CD4-positive, alpha-beta T cell treated with Interleukin-17A for 4 hours (primary cell): ENCODE data around the gene SNTA1.
A peak's percentile ranks its signal among the peaks of the same experiment; 100 is the strongest.
"Not testable (repeated sequence)": the region's sequence is repeated elsewhere in the genome, so short reads cannot be mapped to it uniquely, and the experiment has no call there.

Experiments
- DNase-seq: peaks from one replicate; pipeline ENCODE4 v3.0.0-alpha.2; 2020; ENCODE audit warnings: mixed read lengths

SNTA1 gene

DNA sequence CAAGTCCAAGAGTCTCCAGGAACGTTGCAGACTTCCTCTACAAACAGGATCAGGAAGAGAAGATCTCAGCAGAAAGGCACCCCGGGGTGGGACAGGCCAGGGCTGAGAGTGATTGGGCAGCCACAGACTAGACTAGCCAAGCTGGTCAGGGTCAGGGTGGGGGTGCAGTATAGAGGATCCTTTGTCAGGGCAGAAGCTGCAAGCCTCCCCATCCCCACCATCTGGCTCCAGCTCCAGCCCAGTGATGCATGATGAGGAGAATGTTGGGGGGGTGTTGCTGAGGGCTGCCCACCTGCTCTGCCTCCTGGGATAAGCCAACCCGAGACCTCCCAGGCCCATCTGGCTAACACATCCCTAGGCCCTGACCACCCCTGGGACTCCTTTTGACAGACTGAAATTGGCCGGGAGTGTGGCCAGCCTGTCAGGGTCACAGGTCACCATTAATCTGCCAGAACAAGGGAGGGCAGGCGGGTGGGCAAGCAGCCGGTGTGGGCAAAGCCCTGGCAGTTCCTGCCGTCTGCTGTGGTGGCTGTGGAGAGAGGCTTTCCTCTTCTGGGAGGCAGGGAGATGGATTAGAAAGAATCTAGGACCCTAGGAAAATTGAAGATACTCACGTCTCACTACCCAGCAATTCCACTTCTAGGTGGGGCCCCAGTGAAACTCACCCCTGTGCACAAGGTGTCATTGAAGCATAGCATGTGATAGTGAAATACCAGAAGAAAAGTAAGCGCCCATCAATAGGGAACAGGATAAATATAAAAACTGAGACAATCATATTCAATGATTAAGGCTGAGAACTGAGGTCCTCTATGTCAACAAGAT, 22.1 kb upstream of the SNTA1 start:
- DNase-seq, result no peak

DNA sequence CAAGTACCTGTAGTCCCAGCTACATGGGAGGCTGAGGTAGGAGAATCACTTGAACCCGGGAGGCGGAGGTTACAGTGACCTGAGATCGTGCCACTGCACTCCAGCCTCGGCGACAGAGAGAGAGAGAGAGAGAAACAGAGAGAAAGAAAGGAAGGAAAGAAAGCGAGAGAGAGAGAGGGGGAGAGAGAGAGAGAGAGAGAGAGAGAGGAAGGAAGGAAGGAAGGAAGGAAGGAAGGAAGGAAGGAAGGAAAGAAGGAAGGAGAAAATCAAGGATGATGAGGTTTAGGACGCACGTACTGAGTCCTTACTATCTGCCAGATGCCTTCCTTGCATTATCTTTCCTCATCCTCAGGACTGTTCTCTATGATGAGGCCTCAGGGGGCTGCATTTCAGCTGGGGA, 21.2 kb upstream of the SNTA1 start:
- not testable (repeated sequence) for DNase-seq

DNA sequence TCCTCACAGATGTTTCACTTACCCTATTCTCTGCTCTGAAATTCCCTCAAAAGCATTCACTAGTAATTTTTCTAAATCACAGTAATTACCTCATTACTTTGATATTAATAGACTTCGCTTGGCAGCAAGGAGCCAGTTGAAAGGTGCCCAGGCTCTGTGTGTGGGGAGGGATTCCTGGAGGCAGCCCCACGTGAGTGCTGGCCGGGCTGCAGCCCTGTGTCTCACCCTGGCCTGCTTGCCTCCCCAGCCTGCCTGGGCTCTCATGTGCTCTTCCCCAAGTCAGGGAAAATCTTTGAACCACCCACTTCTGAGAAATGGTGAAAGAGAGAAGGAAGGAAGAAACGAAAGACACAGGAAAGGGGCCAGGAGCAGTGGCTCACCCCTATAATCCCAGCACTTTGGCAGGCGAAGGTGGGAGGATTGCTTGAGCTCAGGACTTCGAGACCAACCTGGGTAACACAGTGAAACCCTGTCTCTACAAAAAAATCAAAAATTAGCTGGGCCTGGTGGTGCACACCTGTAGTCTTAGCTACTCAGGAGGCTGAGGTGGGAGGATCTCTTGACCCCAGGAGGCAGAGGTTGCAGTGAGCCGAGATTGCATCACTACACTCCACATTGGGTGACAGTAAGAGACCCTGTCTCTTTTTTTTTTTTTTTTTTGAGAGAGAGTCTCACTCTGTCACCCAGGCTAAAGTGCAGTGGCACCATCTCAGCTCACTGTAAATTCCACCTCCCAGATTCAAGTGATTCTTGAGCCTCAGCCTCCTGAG, 20.0 kb upstream of the SNTA1 start:
- no peak for DNase-seq

DNA sequence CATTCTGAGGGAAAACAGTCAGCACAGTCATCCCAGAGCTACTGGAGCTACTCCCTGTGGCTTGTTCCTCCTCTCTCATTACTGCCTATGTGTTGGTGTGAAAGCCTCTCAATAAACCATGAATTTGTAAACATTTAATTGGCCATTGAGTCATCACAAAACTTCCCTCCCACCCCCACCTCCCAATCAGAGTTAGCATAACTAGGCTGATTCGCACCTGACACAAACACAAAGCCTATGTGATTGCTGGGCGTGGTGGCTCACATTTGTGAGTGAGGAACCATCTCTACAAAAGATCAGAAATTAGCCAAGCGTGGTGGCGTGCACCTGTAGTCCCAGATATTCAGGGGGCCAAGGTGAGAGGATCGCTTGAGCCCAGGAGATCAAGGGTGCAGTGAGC, 17.1 kb upstream of the SNTA1 start:
- no peak for DNase-seq

DNA sequence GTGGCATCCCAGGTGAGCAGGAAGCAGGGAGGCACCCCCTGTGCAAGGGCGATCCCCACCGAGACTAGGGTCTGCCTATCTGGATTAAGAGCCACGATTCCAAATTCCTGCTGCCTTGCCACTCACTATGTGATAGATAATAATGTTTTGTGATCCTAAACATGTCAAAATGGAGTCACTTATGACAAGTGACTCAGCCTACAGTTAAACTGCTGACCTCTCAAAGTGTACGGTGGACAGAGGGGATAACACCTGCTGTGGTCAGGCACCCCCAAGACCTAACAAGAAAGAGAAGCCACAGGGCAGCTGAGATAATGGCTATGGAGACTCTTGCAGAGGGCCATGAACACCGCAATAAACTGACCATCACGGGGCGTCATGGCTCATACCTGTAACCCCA, 16.0 kb upstream of the SNTA1 start:
- no peak for DNase-seq

DNA sequence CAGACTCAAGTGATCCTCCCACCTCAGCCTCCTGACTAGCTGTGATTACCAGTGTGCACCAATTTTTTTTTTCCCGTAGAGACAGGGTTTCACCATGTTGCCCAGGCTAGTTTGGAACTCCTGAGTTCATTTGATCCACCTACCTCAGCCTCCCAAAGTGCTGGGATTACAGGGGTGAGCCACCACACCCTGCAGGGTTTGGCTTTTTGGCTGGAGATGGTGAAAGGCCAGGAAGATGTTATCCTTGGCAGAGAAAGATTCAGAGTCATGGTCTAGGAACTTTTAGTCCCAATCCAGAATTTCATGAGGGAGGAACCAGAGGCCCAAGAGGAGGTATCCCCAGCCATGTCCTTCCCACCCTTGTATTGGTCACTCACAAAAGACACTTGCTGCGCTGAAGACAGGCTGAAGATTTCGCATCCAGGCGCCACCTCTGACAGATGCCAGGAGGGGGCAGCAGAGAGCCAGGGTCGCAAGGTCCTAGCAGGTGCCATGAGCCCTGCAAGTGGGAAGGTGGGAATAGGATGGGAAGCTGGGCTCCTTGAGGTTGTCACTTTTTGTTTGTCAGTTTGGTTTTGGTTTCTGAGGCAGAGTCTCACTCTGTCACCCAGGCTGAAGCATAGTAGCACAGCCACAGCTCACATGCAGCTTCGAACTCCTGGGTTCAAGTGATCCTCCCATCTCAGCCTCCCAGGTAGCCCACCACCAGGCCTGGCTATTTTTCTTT, 13.5 kb upstream of the SNTA1 start:
- DNase-seq, result peak; percentile 90

DNA sequence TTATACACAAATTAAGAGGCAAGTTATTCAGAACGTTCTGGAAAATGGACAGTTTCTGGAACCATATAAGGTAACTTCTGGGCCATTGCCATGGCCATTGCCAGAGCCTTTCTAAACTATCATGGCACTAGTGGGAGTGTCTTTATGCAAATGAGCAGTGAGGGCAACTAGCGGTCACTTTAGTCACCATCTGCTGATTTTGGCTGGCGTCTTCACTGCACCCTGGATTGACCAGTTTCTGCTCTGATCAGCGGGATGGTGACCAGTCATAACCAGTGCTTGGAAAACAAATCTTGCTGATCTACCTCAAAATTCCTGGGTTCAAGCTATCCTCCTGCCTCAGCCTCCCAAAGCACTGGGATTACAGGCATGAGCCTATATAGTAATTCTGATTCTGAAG, 7.3 kb upstream of the SNTA1 start:
- no peak for DNase-seq

DNA sequence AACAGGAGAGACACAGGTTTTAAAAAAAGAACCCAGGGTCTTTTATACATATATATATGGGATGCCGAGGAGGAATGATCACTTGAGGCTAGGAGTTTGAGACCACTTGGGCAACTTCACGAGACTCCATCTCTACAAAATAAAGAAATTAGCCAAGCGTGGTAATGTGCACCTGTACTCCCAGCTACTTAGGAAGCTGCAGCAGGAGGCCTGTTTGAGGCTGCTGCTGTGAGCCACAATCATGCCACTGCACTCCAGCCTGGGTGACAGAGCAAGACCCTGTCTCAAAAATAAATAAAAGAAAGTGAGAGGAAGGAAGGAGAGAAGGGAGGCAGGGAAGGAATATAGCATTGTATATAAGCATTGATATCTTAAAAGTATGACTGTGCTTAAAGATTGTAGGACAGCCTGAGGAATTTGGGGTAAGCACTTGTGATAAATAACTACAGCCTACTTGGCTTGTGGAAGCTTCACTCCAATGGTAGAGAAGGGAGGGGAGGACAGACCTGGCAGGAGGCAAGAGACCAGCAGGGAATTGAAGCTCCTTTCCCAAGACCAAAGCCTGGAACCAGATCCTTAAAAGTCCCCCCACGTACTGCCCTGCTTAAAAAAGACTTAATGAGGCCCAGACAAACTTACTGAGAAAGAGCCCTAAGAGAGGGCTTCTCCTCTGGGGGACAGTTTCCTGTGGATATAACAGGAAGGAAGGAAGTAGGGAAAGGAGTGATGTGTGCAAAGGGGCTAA, 2.5 kb upstream of the SNTA1 start:
- DNase-seq, result no peak

DNA sequence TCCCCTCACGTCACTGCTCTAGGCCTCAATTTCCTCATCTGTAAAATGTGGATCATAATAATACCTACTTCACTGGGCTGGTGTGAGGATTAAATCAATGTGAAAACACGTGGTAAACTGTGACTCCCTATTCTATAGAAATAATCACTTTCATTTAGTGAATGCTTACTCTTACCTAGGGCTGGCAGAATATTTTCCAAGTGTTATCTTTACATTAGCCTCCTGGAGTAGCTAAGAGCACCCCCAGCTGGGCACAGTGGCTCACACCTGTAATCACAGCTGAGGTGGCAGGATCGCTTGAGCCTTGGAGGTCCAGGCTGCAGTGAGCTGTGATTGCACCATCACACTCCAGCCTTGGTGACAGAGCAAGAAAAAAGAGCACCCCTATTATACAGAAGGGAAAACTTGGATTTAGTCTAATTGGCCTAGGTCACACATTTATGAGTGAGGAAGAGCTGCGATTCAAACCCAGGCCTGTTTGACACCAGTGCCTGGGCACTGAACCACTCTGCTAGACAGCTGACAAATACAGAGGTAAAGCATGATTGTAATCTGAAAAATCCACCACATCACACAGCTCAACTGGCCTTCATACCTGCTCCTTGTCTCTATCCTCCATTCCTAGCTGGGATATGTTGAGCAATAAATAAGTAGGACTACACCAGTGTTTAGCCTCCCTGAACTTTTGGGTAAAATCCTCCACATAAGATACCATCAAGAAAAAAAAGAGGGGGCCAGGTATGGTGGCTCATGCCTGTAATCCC, 1.4 kb upstream of the SNTA1 start:
- peak; percentile 55 for DNase-seq

DNA sequence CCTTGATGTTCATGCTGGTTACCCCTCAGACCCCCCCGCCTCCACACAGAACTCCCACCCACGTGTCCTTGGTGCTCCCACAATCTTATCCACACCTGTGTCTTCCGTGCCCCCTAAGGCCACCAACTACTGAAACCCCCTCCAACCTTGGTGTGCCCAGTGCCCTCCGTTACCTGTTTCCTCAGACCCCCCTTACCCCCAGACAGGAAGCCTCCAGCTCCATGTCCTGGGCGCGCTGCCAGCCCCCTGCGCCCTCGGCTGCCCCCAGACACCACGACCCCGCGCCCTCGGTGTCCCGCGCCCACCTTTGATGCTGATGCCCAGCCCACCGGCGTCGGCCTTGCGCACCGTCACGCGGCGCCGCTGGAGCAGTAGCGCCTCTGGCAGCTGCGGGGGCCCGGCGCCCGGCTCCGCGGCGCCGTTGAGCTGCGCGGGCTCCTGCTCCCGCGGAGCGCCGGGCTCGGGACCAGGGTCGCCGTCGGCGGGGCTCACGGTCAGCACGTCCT, 504 bp downstream of the SNTA1 start:
- peak; percentile 50 for DNase-seq

DNA sequence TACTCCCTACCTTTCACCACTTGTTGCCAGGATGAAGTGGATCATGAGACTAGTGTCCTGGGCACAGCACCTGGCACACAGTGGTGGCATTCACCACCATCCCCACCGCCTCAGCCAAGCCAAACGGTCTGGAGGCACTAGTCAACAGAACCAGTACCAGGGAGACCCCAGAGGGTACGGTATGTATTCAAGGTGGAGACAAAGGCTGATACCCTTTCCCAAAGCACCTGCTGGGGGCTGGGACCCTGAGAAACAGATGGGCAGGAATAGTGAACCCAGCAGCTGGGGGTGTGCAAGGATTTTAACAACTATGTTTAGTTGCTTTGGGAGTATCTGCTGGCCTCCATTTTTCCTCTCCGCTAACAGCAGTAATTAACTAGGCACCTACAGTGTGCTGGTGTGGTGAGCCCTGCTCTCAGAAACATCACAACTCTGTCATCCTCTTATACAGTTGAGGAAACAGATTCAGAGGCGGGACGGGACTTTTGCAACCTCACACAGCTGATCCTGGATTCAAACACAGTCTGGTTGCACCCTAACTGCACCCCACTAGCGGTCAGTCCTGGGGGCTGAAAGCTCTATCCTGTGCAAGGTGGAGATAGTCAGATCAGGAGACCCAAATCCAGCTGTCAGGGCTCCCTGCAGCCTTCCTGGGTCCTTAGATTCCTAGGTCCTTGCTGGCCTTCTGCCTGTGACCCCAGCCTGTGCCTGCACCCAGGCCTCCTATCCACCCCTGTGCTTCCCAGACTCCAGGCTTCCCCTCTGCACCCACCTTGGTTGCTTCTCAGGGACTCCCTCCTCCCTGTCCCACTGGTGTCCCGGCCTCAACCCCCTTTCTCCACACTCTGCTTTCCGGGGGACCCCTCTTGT, 1.2 kb downstream of the SNTA1 start:
- peak; percentile 6 for DNase-seq

DNA sequence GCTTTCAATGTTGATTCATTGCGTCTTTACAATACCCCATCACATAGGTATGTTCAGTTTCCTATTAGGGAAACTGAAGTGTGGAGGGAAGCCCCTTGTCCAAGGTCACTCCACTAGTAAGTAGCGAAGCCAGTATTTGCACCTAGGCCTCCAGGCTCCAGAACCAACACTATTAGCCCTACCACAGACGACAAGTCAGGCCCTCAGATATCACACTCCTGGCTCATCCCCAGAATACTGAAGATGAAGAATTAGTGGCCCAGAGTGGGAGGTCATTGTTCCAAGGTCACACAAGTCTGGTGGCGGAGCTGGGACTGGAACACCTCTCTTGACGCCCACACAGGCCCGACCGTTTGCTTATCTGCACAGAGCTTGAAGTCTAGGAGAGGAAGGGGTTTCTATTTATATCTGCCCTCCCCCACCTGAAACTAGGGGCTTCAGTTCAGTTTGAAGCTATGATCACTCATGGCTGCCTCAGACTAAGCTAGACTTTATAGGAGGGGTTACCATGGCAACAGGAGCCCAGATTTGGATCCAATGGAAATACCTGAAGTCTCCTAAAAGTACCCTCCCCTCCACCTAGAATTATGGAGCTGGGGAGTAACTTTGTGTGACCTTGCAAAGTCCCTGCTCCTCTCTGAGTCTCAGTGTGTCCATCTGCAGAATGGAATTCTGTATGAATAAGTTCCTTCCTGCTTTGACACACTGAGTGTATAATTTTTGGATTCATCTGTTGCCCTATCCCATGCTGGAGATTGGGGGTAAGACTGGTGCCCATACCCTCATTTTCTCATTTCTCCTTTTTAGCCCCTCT, 2.2 kb downstream of the SNTA1 start:
- DNase-seq, result no peak

DNA sequence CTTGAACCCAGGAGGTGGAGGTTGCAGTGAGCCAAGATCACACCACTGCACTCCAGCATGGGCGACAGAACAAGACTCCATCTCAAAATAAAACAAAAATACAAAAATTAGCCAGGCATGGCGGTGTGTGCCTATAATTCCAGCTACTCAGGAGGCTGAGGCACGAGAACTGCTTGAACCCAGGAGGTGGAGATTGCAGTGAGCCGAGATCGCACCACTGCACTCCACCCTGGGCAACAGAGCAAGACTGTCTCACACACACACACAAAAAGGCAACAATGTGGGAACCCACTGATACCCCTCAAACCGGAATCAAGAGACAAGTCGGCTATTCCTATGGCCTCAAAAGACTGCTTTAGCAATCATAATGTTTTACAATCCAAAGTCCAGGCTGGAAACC, 3.0 kb downstream of the SNTA1 start:
- not testable (repeated sequence) for DNase-seq

DNA sequence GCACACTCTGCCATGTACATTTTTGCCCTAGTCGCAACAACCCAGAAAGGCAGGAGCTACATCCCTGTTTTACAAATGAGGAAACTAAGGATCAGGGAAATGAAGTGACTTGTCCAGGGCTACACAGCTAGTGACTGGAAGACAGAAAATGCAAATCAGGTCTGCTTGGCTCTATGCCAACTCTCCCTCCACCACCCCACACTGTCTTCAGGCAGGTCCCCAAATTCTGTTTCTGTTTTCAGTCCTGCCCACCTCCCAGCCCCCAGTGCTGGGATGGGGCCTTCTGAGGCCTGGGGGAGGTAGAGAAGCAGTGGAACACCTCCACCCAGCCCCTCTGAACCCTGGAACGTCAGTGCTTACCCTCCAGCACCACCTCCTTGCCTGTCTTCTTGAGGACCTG, 5.1 kb downstream of the SNTA1 start:
- DNase-seq, result no peak

DNA sequence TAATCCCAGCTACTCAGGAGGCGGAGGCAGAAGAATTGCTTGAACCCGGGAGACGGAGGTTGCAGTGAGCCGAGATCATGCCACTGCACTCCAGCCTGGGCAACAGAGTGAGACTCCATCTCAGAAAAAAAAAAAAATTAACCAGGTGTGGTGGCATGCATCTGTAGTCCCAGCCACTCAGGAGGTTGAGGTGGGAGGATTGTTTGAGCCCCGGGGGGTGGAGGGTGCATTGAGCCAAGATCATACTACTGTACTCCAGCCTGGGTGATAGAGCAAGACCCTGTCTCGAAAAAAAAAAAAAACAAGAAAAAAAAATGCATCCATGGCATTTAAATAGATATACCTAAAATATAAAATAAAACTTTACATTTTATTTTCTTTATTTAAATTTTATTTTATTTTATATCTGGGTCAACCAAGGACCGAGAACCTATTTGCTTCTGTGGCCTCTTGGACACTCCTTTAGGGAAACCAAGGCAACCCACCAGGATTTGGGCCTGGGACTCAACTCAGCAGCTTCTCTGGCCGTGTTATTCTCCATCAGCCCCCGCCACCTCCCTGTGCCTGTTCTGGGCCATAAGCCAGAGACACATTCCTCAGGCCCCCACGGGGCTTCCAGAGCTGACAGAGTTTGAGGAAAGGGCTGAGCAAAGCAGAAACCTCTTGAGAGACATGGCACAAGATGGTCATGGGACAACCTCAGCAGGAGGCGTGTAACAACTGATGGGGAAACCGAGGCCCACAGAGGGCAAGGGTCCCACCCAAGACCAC, 6.2 kb downstream of the SNTA1 start:
- DNase-seq, result no peak

DNA sequence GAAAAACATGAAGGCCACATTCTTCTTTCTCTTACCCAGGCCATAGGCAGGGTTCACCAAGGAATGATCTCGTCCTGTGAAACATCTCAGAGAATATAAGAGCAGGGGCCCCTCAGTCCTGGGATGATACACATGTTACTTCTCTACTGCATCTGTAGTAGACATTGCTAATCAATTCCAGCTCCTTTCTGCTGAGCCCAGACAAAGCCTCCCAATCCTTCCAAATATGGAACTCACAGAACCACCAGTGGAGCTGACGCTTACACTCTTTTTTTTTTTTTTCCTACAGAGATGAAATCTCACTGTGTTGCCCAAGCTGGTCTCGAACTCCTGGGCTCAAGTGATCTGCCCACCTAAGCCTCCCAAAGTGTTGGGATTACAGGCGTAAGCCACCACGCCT, 9.1 kb downstream of the SNTA1 start:
- no peak for DNase-seq

DNA sequence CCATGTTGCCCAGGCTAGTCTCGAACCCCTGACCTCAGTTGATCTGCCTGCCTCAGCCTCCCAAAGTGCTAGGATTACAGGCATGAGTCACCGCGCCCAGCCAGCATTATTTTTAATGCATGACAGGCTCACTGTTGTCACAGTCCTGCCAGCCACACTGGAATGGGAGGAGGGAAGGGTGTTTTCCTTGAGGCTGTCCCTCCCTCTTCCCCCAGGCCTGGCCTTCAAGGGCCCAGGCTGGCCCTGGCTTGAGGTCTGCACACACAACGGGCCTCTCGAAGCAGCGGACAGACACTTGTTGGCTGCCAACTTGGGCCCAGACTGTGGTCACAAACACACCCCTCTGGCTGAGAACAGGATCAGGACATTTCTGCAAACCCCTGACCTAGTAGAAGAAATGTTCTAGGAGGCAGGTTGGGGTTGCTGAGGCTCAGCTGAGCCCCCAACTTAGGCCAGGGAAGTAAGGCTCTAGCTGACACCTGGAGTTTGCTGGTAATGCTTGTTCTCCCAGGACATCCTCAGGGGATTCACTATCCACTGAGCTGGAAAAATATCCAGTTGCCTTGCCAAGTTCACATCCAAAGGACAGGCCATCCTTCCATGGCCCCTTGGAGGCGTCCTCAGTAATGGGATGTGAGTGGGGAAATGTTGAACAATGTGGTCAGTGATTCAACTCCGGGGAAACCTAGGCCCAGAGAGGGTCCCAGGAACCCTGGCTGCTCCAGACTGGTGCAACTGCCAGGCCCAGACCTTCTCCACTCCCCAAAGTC, 9.9 kb downstream of the SNTA1 start:
- DNase-seq, result no peak

DNA sequence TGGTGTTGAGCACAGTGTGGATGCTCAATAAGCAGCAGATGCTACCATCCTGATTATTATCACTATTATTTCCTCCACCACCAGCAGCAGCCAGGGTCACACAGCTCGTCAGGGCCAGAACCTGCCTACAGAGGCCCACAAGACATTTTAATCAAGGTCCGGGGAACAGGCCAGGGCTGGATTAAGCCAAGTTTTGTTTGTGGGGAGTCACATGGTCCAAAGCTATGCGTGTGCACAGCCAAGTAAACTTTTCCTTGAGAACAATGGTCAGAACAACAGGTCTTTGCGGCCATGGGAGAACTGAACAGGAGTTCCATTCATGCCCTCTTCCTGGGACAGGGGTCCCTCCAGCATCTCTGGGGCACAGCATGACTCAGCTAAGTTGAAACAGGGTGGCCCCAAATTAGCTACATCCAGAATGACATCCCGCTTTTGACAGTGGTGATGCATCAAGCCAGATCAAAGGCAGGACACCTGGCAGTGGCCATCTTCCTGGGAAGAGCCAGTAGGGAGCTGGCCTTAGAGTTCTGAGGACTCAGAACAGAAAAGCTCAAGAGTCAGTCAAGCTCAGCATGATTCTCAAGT, 11.7 kb downstream of the SNTA1 start:
- DNase-seq, result no peak
